Adrenal gland (tissue), 12 donors: ENCODE results near the gene SLC17A3. TPM values are rescaled to one million over a fixed set of nuclear protein-coding genes. Genes with fewer than 3 reads are reported as not detected.

Source experiments
- DNase-seq, 7 donors: peaks; one replicate each; pipeline ENCODE4 v3.0.0-alpha.2; 2019 to 2020
- H3K27ac ChIP-seq, 5 donors: fragments of 200-600 bp; sonication (generic) in 4 of 5; 1 replicate in 3 of 5; 2 replicates in 2 of 5; pipeline versions ENCODE4 v1.5.1 to v1.8.0; 2016 to 2020; ENCODE audit warnings: mild to moderate bottlenecking in 1 of 5
- H3K27me3 ChIP-seq: fragments of 200-600 bp; 2 replicates; pipeline ENCODE4 v1.8.0; 2021
- H3K36me3 ChIP-seq, 2 donors: fragments of 200-600 bp; replicated peaks in 1 of 2; 1 replicate in 1 of 2; 2 replicates in 1 of 2; pipeline versions ENCODE4 v1.5.1 to v1.8.0; 2018 to 2022
- H3K4me1 ChIP-seq, 2 donors: fragments of 200-600 bp; replicated peaks in 1 of 2; 1 replicate in 1 of 2; 2 replicates in 1 of 2; pipeline versions ENCODE4 v1.5.1 to v1.8.0; 2018 to 2021
- H3K4me3 ChIP-seq, 4 donors: fragments of 200-600 bp; sonication (generic) in 3 of 4; one replicate each; pipeline ENCODE4 v1.5.1; 2016 to 2018
- H3K9me3 ChIP-seq, 3 donors: fragments of 200-600 bp; sonication (generic) in 1 of 3; replicated peaks in 1 of 3; 1 replicate in 2 of 3; 2 replicates in 1 of 3; pipeline versions ENCODE4 v1.5.1 to v1.8.0; 2016 to 2021
- CTCF ChIP-seq, 6 experiments: fragments of 450-650 bp in 4 of 6; fragments of 200-600 bp in 2 of 6; sonication (generic) in 1 of 6; IDR thresholded peaks; 1 replicate in 5 of 6; 2 replicates in 1 of 6; pipeline versions ENCODE4 v1.5.1 to v1.8.0; 2016 to 2021; ENCODE audit warnings: antibody characterized with exemption in 6 of 6, mild to moderate bottlenecking in 2 of 6, moderate library complexity in 1 of 6
- POLR2A ChIP-seq, 2 donors: fragments of 450-650 bp; IDR thresholded peaks; one replicate each; pipeline ENCODE4 v1.6.1; 2017; ENCODE audit warnings: antibody characterized with exemption in 2 of 2, mild to moderate bottlenecking in 2 of 2, moderate library complexity in 1 of 2
- WGBS, 4 donors: extraction: QIAGEN DNeasy Blood & Tissue Kit in 2 of 4; methylation state at CpG; one replicate each; pipeline versions ENCODE4 v1.1.5 to v1.1.7; 2013 to 2017; 5-methylcytosine and 5-hydroxymethylcytosine counted together
- intact Hi-C, 2 donors: fragments of 100-400 bp; cut with DNase I; formaldehyde crosslinking; loops; one replicate each; pipeline versions ENCODE4 v1.14.1 to v1.15.0; 2022 to 2023
- polyA plus RNA-seq, 3 donors: library from polyadenylated mRNA; stranded (reverse); fragments of 200-250 nt in 2 of 3; fragments of 350-450 nt in 1 of 3; fragmentation: Illumina TruSeq in 1 of 3; extraction: RNeasy Lipid Tissue Mini Kit (QIAGEN cat#74804) in 1 of 3; gene quantifications; one replicate each; pipeline ENCODE4 v1.2.3, GENCODE V29; 2013 to 2014
- total RNA-seq, 9 donors: library from RNA; depleted of rRNA in 4 of 9; stranded (reverse); fragments of >200 nt in 4 of 9; fragments of 120-200 nt in 1 of 9; fragmentation: NEBNext Ultra II Directional in 1 of 9; extraction: Animal tissue kit (Norgen Biotek cat#: 25700) in 1 of 9; gene quantifications; one replicate each; pipeline versions ENCODE4 v1.1.0 to v1.2.4, GENCODE V29; 2013 to 2023
- donor health status: healthy with polysubstance abuse.
- donor health status: Bipolar disorder and iron deficiency.
- donor health status: DM: yes; HTN: yes; CAD: no.
- donor health status: DM: no; HTN: no; CAD: no.
- donor health status: DM: no; HTN: no; CAD: no.
- donor health status: DM: yes; HTN: yes; CAD: no.

Gene SLC17A3
- total and polyA plus RNA-seq, 12 donors = 0.20 to 2.1 (median 0.77) TPM; not detected in 1

- intact Hi-C loops = no loop called here
- no peaks in the 10 kb centered on the region for H3K4me1 ChIP-seq
- no peak overlapping the region for H3K27ac ChIP-seq
- no peaks in the 10 kb centered on the region for H3K9me3 ChIP-seq
- peaks cover 9% of the 10 kb centered on the region for H3K27me3 ChIP-seq
- no peak for TF ChIP-seq CTCF (IDR thresholded peaks at IDR 0.05)
- no peak for TF ChIP-seq POLR2A (IDR thresholded peaks at IDR 0.05)
- no peaks in the 10 kb centered on the region for H3K36me3 ChIP-seq
- no peak overlapping the region for H3K4me3 ChIP-seq
- WGBS, 4 donors = 76 to 82% (median 77%) methylated on average over 5 of the region's 5 CpGs
- no peak for DNase-seq
Measured at GRCh38 chr6:25918083-25918683, 44.1 kb upstream of the SLC17A3 start.

GRCh38 chr6:25916789-25917490, 42.9 kb upstream of the SLC17A3 start:
- TF ChIP-seq CTCF (IDR thresholded peaks at IDR 0.05) (no peak), POLR2A (IDR thresholded peaks at IDR 0.05) (no peak)

GRCh38 chr6:25916330-25916729, 42.3 kb upstream of the SLC17A3 start:
- intact Hi-C loops = no loop called here
- Histone ChIP-seq H3K27me3 (peaks cover 9% of the 10 kb centered on the region), H3K9me3 (no peaks in the 10 kb centered on the region), H3K36me3 (no peaks in the 10 kb centered on the region), H3K4me1 (no peaks in the 10 kb centered on the region), H3K4me3 (no peak overlapping the region), H3K27ac (no peak overlapping the region)
- no peak for TF ChIP-seq CTCF (IDR thresholded peaks at IDR 0.05)
- no peak for TF ChIP-seq POLR2A (IDR thresholded peaks at IDR 0.05)
- DNase-seq = no peak
- 72 to 83% (median 77%) methylated on average over 3 of the region's 3 CpGs for WGBS, 4 donors

More at GRCh38 chr6:25916789-25917490, 42.9 kb upstream of the SLC17A3 start:
- Histone ChIP-seq H3K27ac (no peak overlapping the region), H3K9me3 (no peaks in the 10 kb centered on the region), H3K36me3 (no peaks in the 10 kb centered on the region), H3K27me3 (peaks cover 9% of the 10 kb centered on the region), H3K4me1 (no peaks in the 10 kb centered on the region), H3K4me3 (no peak overlapping the region)
- no peak for DNase-seq
- WGBS, 4 donors = 73 to 79% (median 74%) methylated on average over 7 of the region's 7 CpGs
- intact Hi-C loops = no loop called here

- intact Hi-C loops = no loop called here
- no peaks in the 10 kb centered on the region for H3K9me3 ChIP-seq
- H3K36me3 ChIP-seq = no peaks in the 10 kb centered on the region
- H3K27me3 ChIP-seq = peaks cover 9% of the 10 kb centered on the region
- H3K4me1 ChIP-seq = no peaks in the 10 kb centered on the region
- no peak overlapping the region for H3K27ac ChIP-seq
- WGBS, 4 donors = 75 to 89% (median 82%) methylated on average over 3 of the region's 3 CpGs
- DNase-seq = no peak
- TF ChIP-seq POLR2A (IDR thresholded peaks at IDR 0.05) (no peak), CTCF (IDR thresholded peaks at IDR 0.05) (no peak)
- H3K4me3 ChIP-seq = no peak overlapping the region
Measured at GRCh38 chr6:25913741-25914140, 39.7 kb upstream of the SLC17A3 start.
